ENCODE results near the gene GRIN3B. TPM values are rescaled to one million over a fixed set of nuclear protein-coding genes. Genes with fewer than 3 reads are reported as not detected.

GRIN3B gene
- total and polyA plus RNA-seq, 10 of the 15 experiments (the other 5 are each of a cell fraction or from before 2014, with no cell fraction given): 0.15 TPM; not detected in 9

DNA sequence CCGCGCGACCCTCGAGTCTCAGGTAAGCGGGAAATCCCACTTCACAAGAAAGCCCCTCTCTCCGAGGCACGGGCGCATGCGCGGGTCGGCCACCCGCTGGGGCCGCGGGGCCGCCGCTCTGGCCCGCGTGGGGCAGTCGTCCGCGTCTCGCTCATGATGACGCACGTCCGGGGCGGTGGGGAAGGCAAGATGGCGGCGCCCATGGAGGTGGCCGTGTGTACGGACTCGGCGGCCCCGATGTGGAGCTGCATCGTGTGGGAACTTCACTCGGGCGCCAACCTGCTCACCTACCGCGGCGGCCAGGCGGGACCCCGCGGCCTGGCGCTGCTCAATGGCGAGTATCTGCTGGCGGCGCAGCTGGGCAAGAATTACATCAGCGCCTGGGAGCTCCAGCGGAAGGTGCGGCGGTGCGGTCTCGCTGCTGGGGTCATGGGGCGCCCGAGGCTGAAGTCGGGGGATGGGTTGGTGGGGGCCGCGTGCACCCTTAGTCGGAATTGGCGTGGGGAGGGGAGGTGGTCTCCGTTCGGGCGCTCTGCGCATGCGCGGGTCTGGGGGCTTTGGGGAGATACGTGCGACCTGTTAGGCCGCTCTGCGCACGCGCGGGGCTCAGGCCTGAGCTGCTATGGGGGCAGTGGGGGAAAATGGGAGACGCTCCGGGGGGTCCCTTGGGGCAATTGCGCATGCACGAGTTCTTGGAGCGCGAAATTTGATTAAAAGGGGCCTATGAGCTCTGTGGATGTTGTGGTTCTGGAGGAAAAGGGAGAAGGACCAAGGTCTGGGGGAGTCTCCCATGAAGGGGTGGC, 15.9 kb upstream of the GRIN3B start, which contains the start of gene WDR18 (continued):
- TF ChIP-seq NR2F1 (conservative IDR thresholded peaks at IDR 0.05): peak; percentile 71
- TF ChIP-seq TAF1 (IDR thresholded peaks at IDR 0.05; ENCODE audit: borderline replicate concordance, low read depth, low read length): 0 out of 2 replicates have a peak, but pooled peaks have one; percentile 64
- peak; percentile 81; the same call in 1 of the 2 replicates for TF ChIP-seq NBN (IDR thresholded peaks at IDR 0.05)
- TF ChIP-seq MEF2B (IDR thresholded peaks at IDR 0.05; ENCODE audit: partially characterized antibody, poor library complexity, severe bottlenecking): peak; percentile 36
- peak; percentile 79; the same call in 1 of the 2 replicates for TF ChIP-seq SIN3A (IDR thresholded peaks at IDR 0.05; ENCODE audit: low read depth, low read length)
- peak; percentile 77; the same call in 1 of the 2 replicates for TF ChIP-seq RB1 (IDR thresholded peaks at IDR 0.05; ENCODE audit: borderline replicate concordance)
- TF ChIP-seq STAT1 (conservative IDR thresholded peaks at IDR 0.05): 0 out of 2 replicates have a peak, but pooled peaks have one; percentile 0
- peak; percentile 89 for TF ChIP-seq MXI1 (IDR thresholded peaks at IDR 0.05; ENCODE audit: low read depth, low read length)
- TF ChIP-seq RAD21 (IDR thresholded peaks at IDR 0.05; ENCODE audit: insufficient read depth, low read depth, low read length): no peak
- TF ChIP-seq, protein P1, sequence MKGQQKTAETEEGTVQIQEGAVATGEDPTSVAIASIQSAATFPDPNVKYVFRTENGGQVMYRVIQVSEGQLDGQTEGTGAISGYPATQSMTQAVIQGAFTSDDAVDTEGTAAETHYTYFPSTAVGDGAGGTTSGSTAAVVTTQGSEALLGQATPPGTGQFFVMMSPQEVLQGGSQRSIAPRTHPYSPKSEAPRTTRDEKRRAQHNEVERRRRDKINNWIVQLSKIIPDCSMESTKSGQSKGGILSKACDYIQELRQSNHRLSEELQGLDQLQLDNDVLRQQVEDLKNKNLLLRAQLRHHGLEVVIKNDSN (IDR thresholded peaks at IDR 0.05; ENCODE audit: borderline replicate concordance, extremely low read length, insufficient read depth, low read depth, low read length): peak; percentile 52
- peak; percentile 38; the same call in 1 of the 2 replicates for TF ChIP-seq RUNX3 (IDR thresholded peaks at IDR 0.05; ENCODE audit: low read length)
- no peak for TF ChIP-seq TARDBP (IDR thresholded peaks at IDR 0.05; ENCODE audit: borderline replicate concordance)
- TF ChIP-seq, protein P2, sequence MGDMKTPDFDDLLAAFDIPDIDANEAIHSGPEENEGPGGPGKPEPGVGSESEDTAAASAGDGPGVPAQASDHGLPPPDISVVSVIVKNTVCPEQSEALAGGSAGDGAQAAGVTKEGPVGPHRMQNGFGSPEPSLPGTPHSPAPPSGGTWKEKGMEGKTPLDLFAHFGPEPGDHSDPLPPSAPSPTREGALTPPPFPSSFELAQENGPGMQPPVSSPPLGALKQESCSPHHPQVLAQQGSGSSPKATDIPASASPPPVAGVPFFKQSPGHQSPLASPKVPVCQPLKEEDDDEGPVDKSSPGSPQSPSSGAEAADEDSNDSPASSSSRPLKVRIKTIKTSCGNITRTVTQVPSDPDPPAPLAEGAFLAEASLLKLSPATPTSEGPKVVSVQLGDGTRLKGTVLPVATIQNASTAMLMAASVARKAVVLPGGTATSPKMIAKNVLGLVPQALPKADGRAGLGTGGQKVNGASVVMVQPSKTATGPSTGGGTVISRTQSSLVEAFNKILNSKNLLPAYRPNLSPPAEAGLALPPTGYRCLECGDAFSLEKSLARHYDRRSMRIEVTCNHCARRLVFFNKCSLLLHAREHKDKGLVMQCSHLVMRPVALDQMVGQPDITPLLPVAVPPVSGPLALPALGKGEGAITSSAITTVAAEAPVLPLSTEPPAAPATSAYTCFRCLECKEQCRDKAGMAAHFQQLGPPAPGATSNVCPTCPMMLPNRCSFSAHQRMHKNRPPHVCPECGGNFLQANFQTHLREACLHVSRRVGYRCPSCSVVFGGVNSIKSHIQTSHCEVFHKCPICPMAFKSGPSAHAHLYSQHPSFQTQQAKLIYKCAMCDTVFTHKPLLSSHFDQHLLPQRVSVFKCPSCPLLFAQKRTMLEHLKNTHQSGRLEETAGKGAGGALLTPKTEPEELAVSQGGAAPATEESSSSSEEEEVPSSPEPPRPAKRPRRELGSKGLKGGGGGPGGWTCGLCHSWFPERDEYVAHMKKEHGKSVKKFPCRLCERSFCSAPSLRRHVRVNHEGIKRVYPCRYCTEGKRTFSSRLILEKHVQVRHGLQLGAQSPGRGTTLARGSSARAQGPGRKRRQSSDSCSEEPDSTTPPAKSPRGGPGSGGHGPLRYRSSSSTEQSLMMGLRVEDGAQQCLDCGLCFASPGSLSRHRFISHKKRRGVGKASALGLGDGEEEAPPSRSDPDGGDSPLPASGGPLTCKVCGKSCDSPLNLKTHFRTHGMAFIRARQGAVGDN (IDR thresholded peaks at IDR 0.05): no peak; the same call in 1 of the 2 replicates
- TF ChIP-seq SPI1 (IDR thresholded peaks at IDR 0.05; ENCODE audit: borderline replicate concordance, insufficient read depth, low read depth, low read length): no peak
- TF ChIP-seq, protein P3, sequence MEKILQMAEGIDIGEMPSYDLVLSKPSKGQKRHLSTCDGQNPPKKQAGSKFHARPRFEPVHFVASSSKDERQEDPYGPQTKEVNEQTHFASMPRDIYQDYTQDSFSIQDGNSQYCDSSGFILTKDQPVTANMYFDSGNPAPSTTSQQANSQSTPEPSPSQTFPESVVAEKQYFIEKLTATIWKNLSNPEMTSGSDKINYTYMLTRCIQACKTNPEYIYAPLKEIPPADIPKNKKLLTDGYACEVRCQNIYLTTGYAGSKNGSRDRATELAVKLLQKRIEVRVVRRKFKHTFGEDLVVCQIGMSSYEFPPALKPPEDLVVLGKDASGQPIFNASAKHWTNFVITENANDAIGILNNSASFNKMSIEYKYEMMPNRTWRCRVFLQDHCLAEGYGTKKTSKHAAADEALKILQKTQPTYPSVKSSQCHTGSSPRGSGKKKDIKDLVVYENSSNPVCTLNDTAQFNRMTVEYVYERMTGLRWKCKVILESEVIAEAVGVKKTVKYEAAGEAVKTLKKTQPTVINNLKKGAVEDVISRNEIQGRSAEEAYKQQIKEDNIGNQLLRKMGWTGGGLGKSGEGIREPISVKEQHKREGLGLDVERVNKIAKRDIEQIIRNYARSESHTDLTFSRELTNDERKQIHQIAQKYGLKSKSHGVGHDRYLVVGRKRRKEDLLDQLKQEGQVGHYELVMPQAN (conservative IDR thresholded peaks at IDR 0.05): peak; percentile 73
- 0 out of 2 replicates have a peak, but pooled peaks have one; percentile 20 for TF ChIP-seq ATF7 (IDR thresholded peaks at IDR 0.05; ENCODE audit: low read depth)
- TF ChIP-seq SMARCA5 (IDR thresholded peaks at IDR 0.05): peak; percentile 41; the same call in 1 of the 2 replicates
- peak in 1 of 2 experiments; percentile 71; a peak in 1 of 4 replicates for TF ChIP-seq SRF (IDR thresholded peaks at IDR 0.05; ENCODE audit: low read depth in 2 of 2, low read length in 2 of 2)
- no peak for TF ChIP-seq IKZF2 (IDR thresholded peaks at IDR 0.05)
- TF ChIP-seq GATAD2B (conservative IDR thresholded peaks at IDR 0.05; ENCODE audit: low read depth): peak; percentile 58
- TF ChIP-seq, protein P4, sequence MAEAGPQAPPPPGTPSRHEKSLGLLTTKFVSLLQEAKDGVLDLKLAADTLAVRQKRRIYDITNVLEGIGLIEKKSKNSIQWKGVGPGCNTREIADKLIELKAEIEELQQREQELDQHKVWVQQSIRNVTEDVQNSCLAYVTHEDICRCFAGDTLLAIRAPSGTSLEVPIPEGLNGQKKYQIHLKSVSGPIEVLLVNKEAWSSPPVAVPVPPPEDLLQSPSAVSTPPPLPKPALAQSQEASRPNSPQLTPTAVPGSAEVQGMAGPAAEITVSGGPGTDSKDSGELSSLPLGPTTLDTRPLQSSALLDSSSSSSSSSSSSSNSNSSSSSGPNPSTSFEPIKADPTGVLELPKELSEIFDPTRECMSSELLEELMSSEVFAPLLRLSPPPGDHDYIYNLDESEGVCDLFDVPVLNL (IDR thresholded peaks at IDR 0.05; ENCODE audit: low read depth, low read length): peak; percentile 79
- peak; percentile 68; the same call in 1 of the 2 replicates for TF ChIP-seq ASH2L (IDR thresholded peaks at IDR 0.05; ENCODE audit: borderline replicate concordance, low read depth)

Measured in GM12878 (cell line).